Ishikawa (cell line): Measurements from ENCODE around the gene BDKRB2.

Experiments used
- CEBPB ChIP-seq: IDR thresholded peaks from 2 replicates; pipeline ENCODE4 v1.6.1; 2012
- CREB1 ChIP-seq: IDR thresholded peaks from 2 replicates; pipeline ENCODE4 v1.6.1; 2012; ENCODE audit warnings: low read depth
- EGR1 ChIP-seq: IDR thresholded peaks from 2 replicates; pipeline ENCODE4 v1.6.1; 2012
- EP300 ChIP-seq: IDR thresholded peaks from 2 replicates; pipeline ENCODE4 v1.6.1; 2012; ENCODE audit warnings: borderline replicate concordance
- FOXM1 ChIP-seq: IDR thresholded peaks from 2 replicates; pipeline ENCODE4 v1.6.1; 2012; ENCODE audit warnings: low read depth, borderline replicate concordance
- MAX ChIP-seq: IDR thresholded peaks from 2 replicates; pipeline ENCODE4 v1.6.1; 2012
- NFIC ChIP-seq: IDR thresholded peaks from 2 replicates; pipeline ENCODE4 v1.6.1; 2012
- RAD21 ChIP-seq: IDR thresholded peaks from 2 replicates; pipeline ENCODE4 v1.6.1; 2012; ENCODE audit warnings: low read depth
- REST ChIP-seq: IDR thresholded peaks from 2 replicates; pipeline ENCODE4 v1.6.1; 2012; ENCODE audit warnings: low read depth, mild to moderate bottlenecking
- TAF1 ChIP-seq: IDR thresholded peaks from 2 replicates; pipeline ENCODE4 v1.6.1; 2012; ENCODE audit warnings: low read depth, mild to moderate bottlenecking
- TCF12 ChIP-seq: IDR thresholded peaks from 2 replicates; pipeline ENCODE4 v1.6.1; 2012; ENCODE audit warnings: low read depth
- TEAD4 ChIP-seq: IDR thresholded peaks from 2 replicates; pipeline ENCODE4 v1.6.1; 2012
- USF1 ChIP-seq: IDR thresholded peaks from 2 replicates; pipeline ENCODE4 v1.6.1; 2012
- YY1 ChIP-seq: IDR thresholded peaks from 2 replicates; pipeline ENCODE4 v1.6.1; 2012; ENCODE audit warnings: low read depth
- ZBTB7A ChIP-seq: IDR thresholded peaks from 2 replicates; pipeline ENCODE4 v1.6.1; 2012; ENCODE audit warnings: low read depth

Gene BDKRB2

GRCh38 chr14:96268431-96269358 is 64.1 kb downstream of the BDKRB2 start:
- TF ChIP-seq CEBPB (no peak), TEAD4 (no peak), EGR1 (no peak)

- no peak for TF ChIP-seq FOXM1
- TF ChIP-seq YY1, result no peak
- TF ChIP-seq NFIC, result no peak
- no peak for TF ChIP-seq ZBTB7A
- TF ChIP-seq TEAD4, result no peak
- TF ChIP-seq REST, result no peak
- TF ChIP-seq CEBPB, result no peak
- TF ChIP-seq EP300, result no peak
- TF ChIP-seq TCF12, result no peak
- no peak for TF ChIP-seq TAF1
- no peak for TF ChIP-seq EGR1
- no peak for TF ChIP-seq USF1
- no peak for TF ChIP-seq RAD21
- TF ChIP-seq CREB1, result no peak
- TF ChIP-seq MAX, result no peak
Measured at GRCh38 chr14:96269359-96269710, 64.7 kb downstream of the BDKRB2 start.

- TF ChIP-seq TEAD4, result no peak
- no peak for TF ChIP-seq NFIC
- TF ChIP-seq USF1, result no peak
- no peak for TF ChIP-seq EP300
- TF ChIP-seq FOXM1, result no peak
- TF ChIP-seq CEBPB, result no peak
- no peak for TF ChIP-seq ZBTB7A
- no peak for TF ChIP-seq YY1
- no peak for TF ChIP-seq TCF12
- TF ChIP-seq CREB1, result no peak
- no peak for TF ChIP-seq TAF1
Measured at GRCh38 chr14:96270565-96271420, 66.2 kb downstream of the BDKRB2 start.

GRCh38 chr14:96271421-96271762 is 66.8 kb downstream of the BDKRB2 start:
- TF ChIP-seq REST (no peak), FOXM1 (no peak), MAX (no peak)

- no peak for TF ChIP-seq FOXM1
- no peak for TF ChIP-seq MAX
- TF ChIP-seq EP300, result no peak
- TF ChIP-seq ZBTB7A, result no peak
- TF ChIP-seq REST, result no peak
- no peak for TF ChIP-seq CREB1
- TF ChIP-seq CEBPB, result no peak
- no peak for TF ChIP-seq NFIC
- TF ChIP-seq EGR1, result no peak
- TF ChIP-seq TCF12, result no peak
- no peak for TF ChIP-seq USF1
- TF ChIP-seq TEAD4, result no peak
- TF ChIP-seq TAF1, result no peak
- TF ChIP-seq YY1, result no peak
- no peak for TF ChIP-seq RAD21
Measured at GRCh38 chr14:96272777-96273473, 68.3 kb downstream of the BDKRB2 start.
